H1 (cell line): ENCODE measurements around the gene TPD52L2. TPM values are rescaled to one million over a fixed set of nuclear protein-coding genes. Genes with fewer than 3 reads are reported as not detected.

Source experiments
- ASH2L ChIP-seq: fragments of 200-600, 300-600 bp; sonication (generic); IDR thresholded peaks from one replicate; pipeline ENCODE4 v1.7.1; 2017; ENCODE audit warnings: low read length
- BACH1 ChIP-seq: IDR thresholded peaks from 2 replicates; pipeline ENCODE4 v1.6.1; 2012; ENCODE audit warnings: low read length, improper control_type of control experiment
- CHD7 ChIP-seq: fragments of 300-600 bp; sonication (generic); IDR thresholded peaks from 2 replicates; pipeline ENCODE4 v1.7.1; 2012; ENCODE audit warnings: low read length, moderate library complexity, mild to moderate bottlenecking, inconsistent platforms; ENCODE audit not compliant: insufficient replicate concordance
- FOSL1 ChIP-seq: IDR thresholded peaks from 2 replicates; pipeline ENCODE4 v1.6.1; 2011; ENCODE audit warnings: mild to moderate bottlenecking, low read depth, low read length, moderate library complexity; ENCODE audit not compliant: insufficient read depth
- GABPA ChIP-seq: IDR thresholded peaks from 2 replicates; pipeline ENCODE4 v1.6.1; 2011; ENCODE audit warnings: mild to moderate bottlenecking, low read length, moderate library complexity, borderline replicate concordance; ENCODE audit not compliant: insufficient read depth
- GTF2F1 ChIP-seq: IDR thresholded peaks from 2 replicates; pipeline ENCODE4 v1.6.1; 2012; ENCODE audit warnings: low read depth, low read length, improper control_type of control experiment, borderline replicate concordance
- MAFK ChIP-seq: IDR thresholded peaks from 2 replicates; pipeline ENCODE4 v1.6.1; 2012; ENCODE audit warnings: low read depth, mild to moderate bottlenecking, improper control_type of control experiment, low read length
- NANOG ChIP-seq: IDR thresholded peaks from 2 replicates; pipeline ENCODE4 v1.6.1; 2011; ENCODE audit warnings: low read length, low read depth, mild to moderate bottlenecking, inconsistent platforms; ENCODE audit not compliant: insufficient read depth, poor library complexity, severe bottlenecking
- RAD21 ChIP-seq, 2 experiments: IDR thresholded peaks in 1 of 2; conservative IDR thresholded peaks in 1 of 2; 2 replicates each; pipeline ENCODE4 v1.6.1; 2011; ENCODE audit warnings: low read depth in 2 of 2, low read length in 2 of 2, improper control_type of control experiment in 1 of 2, inconsistent platforms in 1 of 2, mild to moderate bottlenecking in 1 of 2, moderate library complexity in 1 of 2
- SP1 ChIP-seq: IDR thresholded peaks from 2 replicates; pipeline ENCODE4 v1.6.1; 2011; ENCODE audit warnings: low read depth, low read length
- polyA plus RNA-seq, 7 experiments: library from polyadenylated mRNA; depleted of rRNA in 3 of 7; stranded (reverse) in 5 of 7; unstranded in 2 of 7; fragments of >200 nt in 5 of 7; fragments of 200-250 nt in 2 of 7; gene quantifications; 1 replicate in 5 of 7; 2 replicates in 1 of 7; 4 replicates in 1 of 7; pipeline versions ENCODE4 v1.2.1 to v1.2.3, GENCODE V29; 2011 to 2013; ENCODE audit warnings: missing spikeins in 2 of 7, mixed read lengths in 2 of 7
- total RNA-seq: library from RNA; stranded (reverse); fragmentation: NEBNext Ultra II Directional; extraction: Animal tissue kit (Norgen Biotek cat#: 25700); gene quantifications from 2 replicates; pipeline ENCODE4 v1.2.1, GENCODE V29; 2021

TPD52L2 gene
- total and polyA plus RNA-seq, 2 of the 8 experiments (the other 6 are each of a cell fraction or from before 2014, with no cell fraction given) = 77.1 to 80.2 TPM

- TF ChIP-seq CHD7 (no peak), FOSL1 (no peak), NANOG (no peak), GTF2F1 (no peak), GABPA (no peak), BACH1 (no peak), SP1 (no peak), ASH2L (no peak), MAFK (no peak), RAD21 (IDR thresholded peaks at IDR 0.05 in 1 of 2, conservative IDR thresholded peaks at IDR 0.05 in 1 of 2; ENCODE audit: low read depth in 2 of 2, low read length in 2 of 2) (no peak)
Measured at GRCh38 chr20:63903796-63904561, 38.9 kb downstream of the TPD52L2 start (continued).
